ENCODE measurements around the gene FAM187B.

DNA sequence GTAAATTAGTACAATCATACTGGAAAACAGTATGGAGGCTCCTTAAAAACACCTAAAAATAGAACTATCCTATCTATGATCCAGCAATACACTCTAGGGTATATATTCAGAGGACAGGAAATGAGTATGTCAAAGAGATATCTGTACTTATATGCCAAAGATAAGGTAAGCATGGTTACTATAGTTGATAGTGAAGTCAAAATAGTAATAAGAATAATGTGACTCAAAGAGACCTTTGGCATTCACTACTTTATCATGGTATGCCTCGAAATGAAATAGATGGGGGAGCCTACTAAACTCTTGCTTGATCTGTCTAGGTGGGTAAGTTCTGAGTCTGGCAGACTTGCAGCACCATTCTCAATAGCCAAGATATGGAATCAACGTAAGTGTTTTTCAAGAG lies 43.7 kb downstream of the FAM187B start:
- no peak for TF ChIP-seq POLR2A (IDR thresholded peaks at IDR 0.05)
- no peak for TF ChIP-seq POLR2AphosphoS5 (IDR thresholded peaks at IDR 0.05; ENCODE audit: insufficient read depth in 1 of 2, low read depth in 1 of 2)
- TF ChIP-seq CTCF (IDR thresholded peaks at IDR 0.05), result no peak
